ENCODE results near the gene POLR1A. TPM values are rescaled to one million over a fixed set of nuclear protein-coding genes. Genes with fewer than 3 reads are reported as not detected.

Gene POLR1A
- total and polyA plus RNA-seq, 2 of the 13 experiments (the other 11 are each of a cell fraction or from before 2014, with no cell fraction given): 7.2 to 39.9 TPM

- no peak for TF ChIP-seq ZNF670 (CRISPR knock-in tag; IDR thresholded peaks at IDR 0.05; ENCODE audit: borderline replicate concordance)
Observed at GRCh38 chr2:85998071-85998991, 107.4 kb downstream of the POLR1A start (continued).

GRCh38 chr2:85997017-85997970 is 108.4 kb downstream of the POLR1A start:
- no peak for FAIRE-seq
- Histone ChIP-seq H3K9ac (ENCODE audit: insufficient read depth, low read depth, low read length) (no peak overlapping the region), H3K4me1 (ENCODE audit: insufficient read depth, low read length) (no peaks in the 10 kb centered on the region), H3K27ac (ENCODE audit: extremely low read length, insufficient read depth, low read length) (no peak overlapping the region), H4K20me1 (ENCODE audit: insufficient read depth, low read length) (no peaks in the 10 kb centered on the region), H3K4me2 (ENCODE audit: low read depth, low read length) (no peak overlapping the region), H3K4me3 (replicated peaks in 1 of 3; ENCODE audit: insufficient read depth in 1 of 3, low read depth in 2 of 3, low read length in 3 of 3) (no peak overlapping the region), H3K79me2 (ENCODE audit: insufficient read depth, low read length) (no peaks in the 10 kb centered on the region), H3K9me3 (ENCODE audit: low read length) (no peaks in the 10 kb centered on the region), H3K27me3 (ENCODE audit: control insufficient read depth in 1 of 2, insufficient read depth in 2 of 2, low read length in 2 of 2) (peaks cover 0 to 15% of the 10 kb centered on the region in 2 experiments; a peak in 3 of 5 replicates), H3K36me3 (replicated peaks in 1 of 2; ENCODE audit: control insufficient read depth in 1 of 2, insufficient read depth in 2 of 2, low read length in 2 of 2) (no peaks in the 10 kb centered on the region), H2AFZ (ENCODE audit: low read length) (no peak overlapping the region)
- DNase-seq (ENCODE audit: low spot score): no peak
- CTCF ChIA-PET (ENCODE audit: low intra/inter-chr PET ratio, low total read pairs): no interaction called here
- in situ Hi-C loops (cut with HindIII; ENCODE audit: extremely low pct_ligation_motif_present, low pct_unique_long_range_greater_than_20kb) (no loop called here), intact Hi-C loops (cut with micrococcal nuclease; ENCODE audit: unreplicated experiment) (no loop called here)
- 39% methylated on average over 7 of the region's 7 CpGs for WGBS (ENCODE audit: low lambda C conversion rate)
- POLR2A ChIA-PET: no interaction called here
- no peak for TF ChIP-seq ZNF30 (CRISPR knock-in tag; IDR thresholded peaks at IDR 0.05)
- no peak for TF ChIP-seq ZNF782 (CRISPR knock-in tag; IDR thresholded peaks at IDR 0.05; ENCODE audit: borderline replicate concordance)
- no peak for TF ChIP-seq POGZ (CRISPR knock-in tag; IDR thresholded peaks at IDR 0.05)
- no peak for TF ChIP-seq MIER3 (CRISPR knock-in tag; IDR thresholded peaks at IDR 0.05; ENCODE audit: borderline replicate concordance)
- no peak for TF ChIP-seq GZF1 (CRISPR knock-in tag; IDR thresholded peaks at IDR 0.05)
- no peak for TF ChIP-seq PAXIP1 (CRISPR knock-in tag; conservative IDR thresholded peaks at IDR 0.05)
- no peak for TF ChIP-seq BRF2 (CRISPR knock-in tag; IDR thresholded peaks at IDR 0.05)
- no peak for TF ChIP-seq BRD4 (CRISPR knock-in tag; IDR thresholded peaks at IDR 0.05)
- no peak for TF ChIP-seq SCMH1 (CRISPR knock-in tag; IDR thresholded peaks at IDR 0.05; ENCODE audit: borderline replicate concordance)
- TF ChIP-seq MBD4 (IDR thresholded peaks at IDR 0.05; ENCODE audit: borderline replicate concordance, low read length): no peak
- no TSS peak for BruUV-seq (replicated peaks)
- ATAC-seq: no peak
